Measurements from ENCODE around the gene COL6A5.
"Not testable (repeated sequence)": the region's sequence is repeated elsewhere in the genome, so short reads cannot be mapped to it uniquely, and the experiment has no call there.

COL6A5 gene

DNA sequence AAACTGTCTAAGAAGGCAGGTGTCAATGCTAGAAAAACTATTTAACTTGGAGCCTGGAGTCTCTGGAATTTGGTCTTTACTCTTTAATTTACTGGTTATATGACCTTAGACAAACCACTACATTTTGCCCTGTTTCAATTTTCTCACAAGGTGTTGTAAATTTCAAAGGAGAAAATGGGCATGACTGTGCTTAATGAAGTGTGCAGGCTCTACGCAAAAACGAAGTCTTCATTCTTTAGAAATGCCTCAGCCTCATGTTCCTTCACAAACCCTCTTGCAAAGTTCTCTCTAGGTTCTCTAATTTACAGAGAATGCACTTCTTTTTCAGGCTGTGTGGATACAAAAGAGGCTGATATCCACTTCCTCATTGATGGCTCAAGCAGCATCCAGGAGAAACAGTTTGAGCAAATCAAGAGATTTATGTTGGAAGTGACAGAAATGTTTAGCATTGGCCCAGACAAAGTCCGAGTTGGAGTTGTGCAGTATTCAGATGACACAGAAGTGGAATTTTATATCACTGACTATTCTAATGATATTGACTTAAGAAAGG, 39.1 kb downstream of the COL6A5 start:
- WGBS (ENCODE audit: insufficient coverage, insufficient read length): no CpG with 5 or more reads among the region's 3 CpGs
- no peaks in the 10 kb centered on the region for H3K4me1 ChIP-seq (ENCODE audit: control insufficient read depth, insufficient read depth, low read length)
- H3K9me3 ChIP-seq (ENCODE audit: control insufficient read depth, insufficient read depth, low read length): no peaks in the 10 kb centered on the region
- DNase-seq (ENCODE audit: low read depth, low spot score): no peak
- H3K4me3 ChIP-seq (ENCODE audit: low read length): no peak overlapping the region
- no peaks in the 10 kb centered on the region for H3K36me3 ChIP-seq (ENCODE audit: control insufficient read depth, insufficient read depth, low read length)
- H3K27me3 ChIP-seq (ENCODE audit: control insufficient read depth, insufficient read depth, low read length): no peaks in the 10 kb centered on the region
- H3K27ac ChIP-seq (ENCODE audit: low read length): no peak overlapping the region

DNA sequence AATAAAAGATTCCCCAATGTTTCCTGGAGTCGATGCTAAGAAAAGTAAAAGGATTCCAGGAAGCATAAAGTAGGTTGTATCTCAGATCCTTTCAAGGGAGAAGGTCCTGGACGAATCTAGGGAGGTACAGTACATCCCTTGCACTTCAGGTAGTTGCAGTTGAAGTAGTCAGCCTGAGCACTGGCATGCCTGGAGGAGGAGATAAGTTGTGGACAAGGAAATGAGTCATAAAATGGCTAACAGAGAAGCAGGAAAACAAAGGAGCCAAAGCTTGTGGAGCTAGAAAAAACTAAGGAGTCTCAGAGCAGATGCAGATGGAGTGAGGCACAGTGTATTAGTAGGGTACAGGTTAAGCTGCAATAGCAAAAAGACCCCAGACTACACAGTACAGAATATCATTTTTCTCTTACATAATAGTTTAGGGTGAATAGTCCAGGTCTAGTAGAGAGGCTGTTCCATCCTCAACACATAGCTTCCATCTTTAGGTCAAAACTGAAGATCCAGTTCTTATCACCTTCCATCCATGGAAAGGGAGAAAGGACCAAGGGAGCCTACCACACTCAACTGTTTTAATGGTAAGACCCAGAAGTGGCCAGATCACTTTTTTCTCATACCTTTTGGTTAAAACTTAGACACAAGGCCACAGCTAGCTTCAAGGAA, 41.3 kb downstream of the COL6A5 start:
- no CpG with 5 or more reads among the region's 2 CpGs for WGBS (ENCODE audit: insufficient coverage, insufficient read length)
- Histone ChIP-seq H3K36me3 (ENCODE audit: control insufficient read depth, insufficient read depth, low read length) (no peaks in the 10 kb centered on the region), H3K4me3 (ENCODE audit: low read length) (no peak overlapping the region), H3K27ac (ENCODE audit: low read length) (no peak overlapping the region), H3K9me3 (ENCODE audit: control insufficient read depth, insufficient read depth, low read length) (no peaks in the 10 kb centered on the region), H3K4me1 (ENCODE audit: control insufficient read depth, insufficient read depth, low read length) (no peaks in the 10 kb centered on the region), H3K27me3 (ENCODE audit: control insufficient read depth, insufficient read depth, low read length) (no peaks in the 10 kb centered on the region)
- no peak for DNase-seq (ENCODE audit: low read depth, low spot score)

DNA sequence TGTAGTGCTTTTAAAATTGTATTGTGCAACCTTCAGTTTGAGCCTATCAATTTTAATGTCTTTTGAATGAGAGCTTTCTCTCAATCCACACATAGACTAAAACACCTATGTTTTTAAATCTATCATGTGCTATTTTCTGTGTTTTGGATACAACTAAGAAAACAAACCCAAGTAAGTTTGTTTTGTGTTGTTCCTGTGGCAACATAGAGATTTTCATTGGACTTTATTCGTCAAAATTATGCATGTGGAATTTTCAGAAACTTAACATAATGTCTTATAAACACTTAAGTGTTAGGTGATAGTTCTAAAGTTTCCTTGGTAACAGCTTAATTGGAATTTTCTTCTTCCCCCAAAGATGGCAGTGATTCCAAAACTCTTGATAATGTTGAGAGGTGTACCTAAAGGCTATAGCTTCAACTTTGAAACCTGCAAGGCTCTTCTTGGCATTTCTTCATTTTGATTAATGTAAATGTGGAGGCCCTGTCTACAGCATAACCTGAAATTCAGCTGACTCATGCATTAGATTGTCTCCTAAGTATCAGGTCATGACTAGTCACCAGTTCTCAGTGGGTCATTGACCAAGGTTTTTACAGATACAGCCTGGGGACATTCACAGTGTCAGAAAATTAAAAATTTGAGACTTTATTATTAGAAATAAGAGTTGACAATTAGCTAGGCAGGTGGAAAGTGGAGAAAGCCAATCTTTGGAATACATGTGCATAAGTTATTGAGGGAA, 44.4 kb downstream of the COL6A5 start:
- no peaks in the 10 kb centered on the region for H3K9me3 ChIP-seq (ENCODE audit: control insufficient read depth, insufficient read depth, low read length)
- no peak for DNase-seq (ENCODE audit: low read depth, low spot score)
- no peaks in the 10 kb centered on the region for H3K27me3 ChIP-seq (ENCODE audit: control insufficient read depth, insufficient read depth, low read length)
- H3K36me3 ChIP-seq (ENCODE audit: control insufficient read depth, insufficient read depth, low read length): no peaks in the 10 kb centered on the region
- no peak overlapping the region for H3K4me3 ChIP-seq (ENCODE audit: low read length)
- no CpG with 5 or more reads among the region's 1 CpG for WGBS (ENCODE audit: insufficient coverage, insufficient read length)
- no peak overlapping the region for H3K27ac ChIP-seq (ENCODE audit: low read length)
- no peaks in the 10 kb centered on the region for H3K4me1 ChIP-seq (ENCODE audit: control insufficient read depth, insufficient read depth, low read length)

DNA sequence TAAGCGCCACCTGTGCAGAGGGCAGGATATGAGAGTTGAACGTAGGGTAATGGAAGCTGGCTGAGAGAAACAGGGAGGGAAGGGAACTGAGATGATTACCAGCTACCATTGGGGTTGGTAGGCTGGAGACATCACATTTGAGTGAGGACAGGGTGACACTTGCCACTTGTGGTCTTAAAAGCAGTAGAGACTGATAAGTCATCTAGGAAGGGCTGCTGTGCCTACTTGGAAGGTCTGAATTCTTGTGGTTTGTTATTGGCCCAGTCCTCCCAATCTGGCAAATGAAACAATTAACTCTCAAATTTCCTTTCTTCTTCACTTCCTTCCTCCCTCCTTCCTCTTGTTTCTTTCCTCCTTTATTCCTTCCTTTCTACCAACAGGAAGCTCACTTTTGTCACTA, 46.8 kb downstream of the COL6A5 start:
- no peaks in the 10 kb centered on the region for H3K4me1 ChIP-seq (ENCODE audit: control insufficient read depth, insufficient read depth, low read length)
- no peak overlapping the region for H3K4me3 ChIP-seq (ENCODE audit: low read length)
- no peaks in the 10 kb centered on the region for H3K27me3 ChIP-seq (ENCODE audit: control insufficient read depth, insufficient read depth, low read length)
- no peaks in the 10 kb centered on the region for H3K9me3 ChIP-seq (ENCODE audit: control insufficient read depth, insufficient read depth, low read length)
- H3K27ac ChIP-seq (ENCODE audit: low read length): no peak overlapping the region
- no peak for DNase-seq (ENCODE audit: low read depth, low spot score)
- H3K36me3 ChIP-seq (ENCODE audit: control insufficient read depth, insufficient read depth, low read length): no peaks in the 10 kb centered on the region
- WGBS (ENCODE audit: insufficient coverage, insufficient read length): no CpG with 5 or more reads among the region's 2 CpGs

DNA sequence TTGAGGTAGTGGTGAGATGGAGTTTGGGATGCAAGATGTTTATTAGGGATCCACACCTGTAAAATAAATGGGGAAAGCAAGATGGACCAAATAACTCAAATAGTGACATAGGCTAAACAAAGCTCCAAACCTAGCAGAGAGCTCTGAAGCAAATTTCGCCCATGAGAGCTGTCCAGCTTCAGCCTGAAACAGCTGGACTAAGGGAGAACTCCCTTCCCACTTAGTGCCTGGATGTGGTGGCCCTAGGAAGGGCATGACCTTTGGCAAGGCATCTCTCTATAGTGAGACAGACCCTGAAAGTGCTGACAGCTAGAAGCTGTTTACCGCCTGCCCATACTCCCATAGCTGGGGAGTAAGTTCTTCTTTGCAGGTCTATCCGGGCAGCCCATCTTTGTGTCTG, 48.1 kb downstream of the COL6A5 start:
- Histone ChIP-seq H3K27me3 (ENCODE audit: control insufficient read depth, insufficient read depth, low read length) (no peaks in the 10 kb centered on the region), H3K27ac (ENCODE audit: low read length) (no peak overlapping the region), H3K9me3 (ENCODE audit: control insufficient read depth, insufficient read depth, low read length) (no peaks in the 10 kb centered on the region), H3K4me1 (ENCODE audit: control insufficient read depth, insufficient read depth, low read length) (no peaks in the 10 kb centered on the region), H3K36me3 (ENCODE audit: control insufficient read depth, insufficient read depth, low read length) (no peaks in the 10 kb centered on the region), H3K4me3 (ENCODE audit: low read length) (no peak overlapping the region)
- no peak for DNase-seq (ENCODE audit: low read depth, low spot score)
- no CpG with 5 or more reads among the region's 3 CpGs for WGBS (ENCODE audit: insufficient coverage, insufficient read length)

DNA sequence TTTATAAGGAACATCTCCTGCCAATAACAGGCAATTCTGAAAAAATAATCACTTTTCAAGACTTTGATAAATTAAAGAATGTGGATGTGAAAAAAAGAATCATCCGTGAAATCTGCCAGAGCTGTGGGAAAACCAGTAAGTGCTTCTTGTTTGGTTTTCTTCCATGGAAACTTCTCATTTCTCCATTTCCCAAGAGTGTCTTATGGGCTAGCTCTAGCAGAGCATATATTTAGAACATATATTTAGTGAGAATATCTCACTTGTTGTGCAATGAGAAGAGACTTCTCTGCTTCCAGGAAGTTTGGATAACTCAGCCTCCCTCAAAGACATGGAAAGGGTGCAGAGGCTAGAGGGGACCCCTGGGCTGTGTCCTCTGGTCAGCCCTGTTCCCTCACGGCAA, 49.9 kb downstream of the COL6A5 start:
- Histone ChIP-seq H3K4me1 (ENCODE audit: control insufficient read depth, insufficient read depth, low read length) (no peaks in the 10 kb centered on the region), H3K27me3 (ENCODE audit: control insufficient read depth, insufficient read depth, low read length) (no peaks in the 10 kb centered on the region), H3K27ac (ENCODE audit: low read length) (no peak overlapping the region), H3K36me3 (ENCODE audit: control insufficient read depth, insufficient read depth, low read length) (no peaks in the 10 kb centered on the region), H3K4me3 (ENCODE audit: low read length) (no peak overlapping the region), H3K9me3 (ENCODE audit: control insufficient read depth, insufficient read depth, low read length) (no peaks in the 10 kb centered on the region)
- no peak for DNase-seq (ENCODE audit: low read depth, low spot score)
- WGBS (ENCODE audit: insufficient coverage, insufficient read length): no CpG with 5 or more reads among the region's 2 CpGs

DNA sequence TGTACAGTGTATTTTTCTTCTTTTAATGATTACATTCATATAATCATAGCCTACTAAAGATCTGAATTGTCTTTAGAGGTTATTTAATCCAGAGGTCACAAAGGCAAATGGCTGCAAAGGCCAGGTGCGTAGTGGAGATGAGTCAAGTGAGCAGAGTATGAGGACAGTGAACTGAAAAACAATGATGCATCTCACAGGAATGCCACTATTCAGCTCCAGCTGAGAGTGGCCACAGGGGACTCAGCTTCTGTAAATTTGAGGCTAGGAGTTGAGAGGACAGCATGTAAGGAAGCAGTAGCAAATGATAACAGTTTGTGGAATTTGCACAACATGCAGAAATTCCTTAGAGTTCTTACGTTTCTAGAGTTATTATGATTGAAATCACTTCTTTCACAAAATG, 50.4 kb downstream of the COL6A5 start:
- Histone ChIP-seq H3K4me3 (ENCODE audit: low read length) (no peak overlapping the region), H3K4me1 (ENCODE audit: control insufficient read depth, insufficient read depth, low read length) (no peaks in the 10 kb centered on the region), H3K9me3 (ENCODE audit: control insufficient read depth, insufficient read depth, low read length) (no peaks in the 10 kb centered on the region), H3K27ac (ENCODE audit: low read length) (no peak overlapping the region), H3K27me3 (ENCODE audit: control insufficient read depth, insufficient read depth, low read length) (no peaks in the 10 kb centered on the region), H3K36me3 (ENCODE audit: control insufficient read depth, insufficient read depth, low read length) (no peaks in the 10 kb centered on the region)
- peak; percentile 29 for DNase-seq (ENCODE audit: low read depth, low spot score)
- WGBS (ENCODE audit: insufficient coverage, insufficient read length): no CpG with 5 or more reads among the region's 2 CpGs

DNA sequence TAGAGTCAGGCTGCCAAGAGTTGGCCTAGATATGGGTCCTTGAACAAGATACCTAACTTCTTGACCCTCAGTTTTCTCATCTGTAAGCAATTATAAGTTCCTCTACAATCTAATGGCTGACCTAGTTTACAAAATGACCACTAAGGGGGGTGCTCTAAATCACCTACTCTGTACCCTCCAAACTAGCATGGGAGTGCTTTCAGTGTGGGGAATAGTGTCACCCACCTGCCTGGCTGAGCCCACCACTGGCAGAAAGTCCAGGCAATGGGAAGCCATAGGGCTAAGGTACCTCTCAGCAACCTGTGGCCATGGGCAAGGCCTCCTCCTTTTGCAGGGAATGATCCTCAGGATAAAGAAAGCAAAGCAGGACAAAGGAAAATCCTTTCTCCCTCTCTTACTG, 58.9 kb downstream of the COL6A5 start:
- H3K27ac ChIP-seq (ENCODE audit: low read length): no peak overlapping the region

DNA sequence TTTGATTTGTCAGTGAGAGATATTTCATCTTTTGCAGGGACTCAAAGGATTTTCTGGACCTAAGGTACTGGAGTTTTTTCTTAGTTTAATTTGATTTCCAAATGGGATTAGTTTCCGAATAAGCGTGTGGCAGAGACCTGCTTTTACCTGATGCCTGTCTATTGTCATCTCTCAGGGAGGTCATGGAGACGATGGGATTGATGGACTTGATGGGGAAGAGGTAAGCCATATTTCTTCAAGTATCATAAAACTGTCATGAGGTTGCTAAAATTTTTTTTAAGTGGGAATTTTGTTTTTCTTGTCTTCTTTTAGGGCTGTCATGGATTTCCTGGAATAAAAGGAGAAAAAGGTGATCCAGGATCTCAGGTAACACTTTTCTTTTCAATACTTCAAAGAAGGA, 60.5 kb downstream of the COL6A5 start:
- H3K4me1 ChIP-seq (ENCODE audit: control insufficient read depth, insufficient read depth, low read length): no peaks in the 10 kb centered on the region
- no peaks in the 10 kb centered on the region for H3K27me3 ChIP-seq (ENCODE audit: control insufficient read depth, insufficient read depth, low read length)
- H3K4me3 ChIP-seq (ENCODE audit: low read length): no peak overlapping the region
- no peaks in the 10 kb centered on the region for H3K36me3 ChIP-seq (ENCODE audit: control insufficient read depth, insufficient read depth, low read length)
- no peak for DNase-seq (ENCODE audit: low read depth, low spot score)
- H3K9me3 ChIP-seq (ENCODE audit: control insufficient read depth, insufficient read depth, low read length): no peaks in the 10 kb centered on the region; the same call in 1 of the 2 replicates
- no CpG with 5 or more reads among the region's 3 CpGs for WGBS (ENCODE audit: insufficient coverage, insufficient read length)
- H3K27ac ChIP-seq (ENCODE audit: low read length): no peak overlapping the region

More for the DNA sequence above, 58.9 kb downstream of the COL6A5 start:
- Histone ChIP-seq H3K36me3 (ENCODE audit: control insufficient read depth, insufficient read depth, low read length) (no peaks in the 10 kb centered on the region), H3K27me3 (ENCODE audit: control insufficient read depth, insufficient read depth, low read length) (no peaks in the 10 kb centered on the region), H3K4me3 (ENCODE audit: low read length) (no peak overlapping the region), H3K4me1 (ENCODE audit: control insufficient read depth, insufficient read depth, low read length) (no peaks in the 10 kb centered on the region), H3K9me3 (ENCODE audit: control insufficient read depth, insufficient read depth, low read length) (no peaks in the 10 kb centered on the region; the same call in 1 of the 2 replicates)
- no peak for DNase-seq (ENCODE audit: low read depth, low spot score)

DNA sequence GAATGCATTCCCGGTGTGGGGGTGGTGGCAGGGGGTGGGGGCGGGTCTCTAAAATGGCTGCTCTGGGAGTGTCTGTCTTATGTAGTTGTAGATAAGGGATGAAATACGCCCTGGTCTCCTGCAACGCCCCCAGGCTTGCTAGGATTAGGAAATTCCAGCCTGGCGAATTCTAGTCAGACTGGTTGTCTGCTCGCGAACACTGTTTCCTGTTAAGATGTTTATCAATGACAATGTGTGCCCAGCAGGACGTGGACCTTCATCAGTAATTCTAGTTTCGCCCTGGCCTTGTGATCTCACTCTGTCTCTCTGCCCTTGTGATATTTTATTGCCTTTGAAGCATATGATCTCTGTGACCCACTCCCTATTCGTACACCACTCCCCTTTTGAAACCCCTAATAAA, 62.8 kb downstream of the COL6A5 start:
- H3K4me3 ChIP-seq (ENCODE audit: low read length); H3K36me3 ChIP-seq (ENCODE audit: control insufficient read depth, insufficient read depth, low read length); H3K9me3 ChIP-seq (ENCODE audit: control insufficient read depth, insufficient read depth, low read length); H3K27me3 ChIP-seq (ENCODE audit: control insufficient read depth, insufficient read depth, low read length); H3K27ac ChIP-seq (ENCODE audit: low read length); DNase-seq (ENCODE audit: low read depth, low spot score); H3K4me1 ChIP-seq (ENCODE audit: control insufficient read depth, insufficient read depth, low read length): not testable (repeated sequence)
- WGBS (ENCODE audit: insufficient coverage, insufficient read length): no CpG with 5 or more reads among the region's 10 CpGs

DNA sequence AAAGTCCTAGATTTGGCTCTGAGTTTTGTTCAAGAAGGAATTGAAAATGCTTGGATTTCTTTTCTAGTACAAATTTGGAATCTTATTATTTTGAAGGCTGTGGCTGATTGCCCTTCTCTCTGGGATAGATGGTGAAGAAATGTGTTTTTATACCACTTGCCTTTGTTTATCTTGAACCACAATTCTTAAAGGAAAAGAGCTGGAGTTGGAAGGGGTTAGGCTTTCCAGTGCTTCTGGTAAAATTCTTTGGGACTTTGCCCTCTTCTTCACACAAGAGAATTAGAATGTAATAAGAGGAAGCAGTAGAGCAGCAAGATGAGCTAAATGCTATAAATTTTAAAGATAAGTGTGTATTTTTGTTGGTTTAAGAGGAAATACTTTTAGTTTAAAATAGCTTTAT, 65.8 kb downstream of the COL6A5 start:
- H3K27ac ChIP-seq (ENCODE audit: low read length): no peak overlapping the region
- no peaks in the 10 kb centered on the region for H3K4me1 ChIP-seq (ENCODE audit: control insufficient read depth, insufficient read depth, low read length)
- no peaks in the 10 kb centered on the region; the same call in 1 of the 2 replicates for H3K9me3 ChIP-seq (ENCODE audit: control insufficient read depth, insufficient read depth, low read length)
- DNase-seq (ENCODE audit: low read depth, low spot score): no peak
- H3K36me3 ChIP-seq (ENCODE audit: control insufficient read depth, insufficient read depth, low read length): no peaks in the 10 kb centered on the region
- H3K4me3 ChIP-seq (ENCODE audit: low read length): no peak overlapping the region
- no peaks in the 10 kb centered on the region for H3K27me3 ChIP-seq (ENCODE audit: control insufficient read depth, insufficient read depth, low read length)
